ENCODE data around the gene IFT25. TPM values are rescaled to one million over a fixed set of nuclear protein-coding genes. Genes with fewer than 3 reads are reported as not detected.

The IFT25 gene
- total and polyA plus RNA-seq, 2 of the 13 experiments (the other 11 are each of a cell fraction or from before 2014, with no cell fraction given): 19.7 to 48.0 TPM

GRCh38 chr1:53946252-53947171 is 1.0 kb upstream of the IFT25 start, which contains the start of gene LRRC42 (continued):
- TF ChIP-seq SOX13 (IDR thresholded peaks at IDR 0.05) (no peak), SOX13 (CRISPR knock-in tag; conservative IDR thresholded peaks at IDR 0.05 in 1 of 2, IDR thresholded peaks at IDR 0.05 in 1 of 2) (no peak), GATA4 (IDR thresholded peaks at IDR 0.05; ENCODE audit: borderline replicate concordance, low read depth) (no peak), ZNF891 (CRISPR knock-in tag; IDR thresholded peaks at IDR 0.05) (no peak), RXRB (CRISPR knock-in tag; IDR thresholded peaks at IDR 0.05; ENCODE audit: borderline replicate concordance) (no peak; the same call in 1 of the 2 replicates), EHMT2 (IDR thresholded peaks at IDR 0.05; ENCODE audit: borderline replicate concordance, low read depth, low read length) (no peak), ZNF263 (CRISPR knock-in tag; IDR thresholded peaks at IDR 0.05) (peak; percentile 15; the same call in 1 of the 2 replicates), ZBTB42 (CRISPR knock-in tag; IDR thresholded peaks at IDR 0.05) (no peak), ZIK1 (CRISPR knock-in tag; IDR thresholded peaks at IDR 0.05; ENCODE audit: borderline replicate concordance, low read depth) (no peak), TFDP1 (CRISPR knock-in tag; IDR thresholded peaks at IDR 0.05; ENCODE audit: borderline replicate concordance) (0 out of 2 replicates have a peak, but pooled peaks have one; percentile 5), ZNF430 (CRISPR knock-in tag; IDR thresholded peaks at IDR 0.05) (no peak), HDAC6 (IDR thresholded peaks at IDR 0.05; ENCODE audit: low read depth, low read length) (no peak), ZNF629 (CRISPR knock-in tag; conservative IDR thresholded peaks at IDR 0.05) (no peak), RBAK (CRISPR knock-in tag; IDR thresholded peaks at IDR 0.05) (no peak), ZNF205 (CRISPR knock-in tag; IDR thresholded peaks at IDR 0.05) (0 out of 2 replicates have a peak, but pooled peaks have one; percentile 30), MLLT10 (CRISPR knock-in tag; IDR thresholded peaks at IDR 0.05) (no peak), ATF6 (CRISPR knock-in tag; conservative IDR thresholded peaks at IDR 0.05) (no peak)
- TF ChIP-seq, protein P1, sequence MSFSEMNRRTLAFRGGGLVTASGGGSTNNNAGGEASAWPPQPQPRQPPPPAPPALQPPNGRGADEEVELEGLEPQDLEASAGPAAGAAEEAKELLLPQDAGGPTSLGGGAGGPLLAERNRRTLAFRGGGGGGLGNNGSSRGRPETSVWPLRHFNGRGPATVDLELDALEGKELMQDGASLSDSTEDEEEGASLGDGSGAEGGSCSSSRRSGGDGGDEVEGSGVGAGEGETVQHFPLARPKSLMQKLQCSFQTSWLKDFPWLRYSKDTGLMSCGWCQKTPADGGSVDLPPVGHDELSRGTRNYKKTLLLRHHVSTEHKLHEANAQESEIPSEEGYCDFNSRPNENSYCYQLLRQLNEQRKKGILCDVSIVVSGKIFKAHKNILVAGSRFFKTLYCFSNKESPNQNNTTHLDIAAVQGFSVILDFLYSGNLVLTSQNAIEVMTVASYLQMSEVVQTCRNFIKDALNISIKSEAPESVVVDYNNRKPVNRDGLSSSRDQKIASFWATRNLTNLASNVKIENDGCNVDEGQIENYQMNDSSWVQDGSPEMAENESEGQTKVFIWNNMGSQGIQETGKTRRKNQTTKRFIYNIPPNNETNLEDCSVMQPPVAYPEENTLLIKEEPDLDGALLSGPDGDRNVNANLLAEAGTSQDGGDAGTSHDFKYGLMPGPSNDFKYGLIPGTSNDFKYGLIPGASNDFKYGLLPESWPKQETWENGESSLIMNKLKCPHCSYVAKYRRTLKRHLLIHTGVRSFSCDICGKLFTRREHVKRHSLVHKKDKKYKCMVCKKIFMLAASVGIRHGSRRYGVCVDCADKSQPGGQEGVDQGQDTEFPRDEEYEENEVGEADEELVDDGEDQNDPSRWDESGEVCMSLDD (CRISPR knock-in tag; IDR thresholded peaks at IDR 0.05; ENCODE audit: borderline replicate concordance): no peak

Measured in HepG2 (cell line).